Head of caudate nucleus (tissue), 42 donors: ENCODE data around the gene LGI1.
"Not testable (repeated sequence)": the region's sequence is repeated elsewhere in the genome, so short reads cannot be mapped to it uniquely, and the experiment has no call there.

Experiments
- DNase-seq, 42 donors: peaks; one replicate each; pipeline versions ENCODE4 v3.0.0 to v3.0.0-alpha.2; 2020 to 2021; ENCODE audit warnings: mixed read lengths in 7 of 42
- intact Hi-C: fragments of 100-400 bp; cut with DNase I; formaldehyde crosslinking; loops from one replicate; pipeline ENCODE4 v1.15.0; 2022

LGI1 gene

GRCh38 chr10:93827056-93827804 lies 69.5 kb downstream of the LGI1 start:
- intact Hi-C loops = no loop called here

GRCh38 chr10:93831065-93831464 lies 73.3 kb downstream of the LGI1 start:
- not testable (repeated sequence) for DNase-seq

More at GRCh38 chr10:93827056-93827804, 69.5 kb downstream of the LGI1 start:
- DNase-seq = peak in 2 of 42 donors; percentile 12 to 15

GRCh38 chr10:93835770-93836169 lies 78.0 kb downstream of the LGI1 start:
- no peak for DNase-seq
- intact Hi-C loops = no loop called here

More at GRCh38 chr10:93831065-93831464, 73.3 kb downstream of the LGI1 start:
- intact Hi-C loops = not testable (repeated sequence)

- intact Hi-C loops = no loop called here
- DNase-seq = no peak
Measured at GRCh38 chr10:93837822-93838221, 80.1 kb downstream of the LGI1 start.

GRCh38 chr10:93838278-93838677 lies 80.5 kb downstream of the LGI1 start:
- peak in 2 of 42 donors; percentile 19 to 38 for DNase-seq

GRCh38 chr10:93841961-93842360 lies 84.2 kb downstream of the LGI1 start:
- no peak for DNase-seq
- intact Hi-C loops = no loop called here

More at GRCh38 chr10:93838278-93838677, 80.5 kb downstream of the LGI1 start:
- intact Hi-C loops = no loop called here

GRCh38 chr10:93844979-93845626 lies 87.4 kb downstream of the LGI1 start:
- intact Hi-C loops = no loop called here
- no peak for DNase-seq
